Measurements from ENCODE around the gene FALEC.

GRCh38 chr1:150505431-150505830, 10.1 kb upstream of the FALEC start:
- TF ChIP-seq CTCF (IDR thresholded peaks at IDR 0.05) (no peak), POLR2A (IDR thresholded peaks at IDR 0.05) (no peak), POLR2AphosphoS5 (IDR thresholded peaks at IDR 0.05) (no peak)
